Stimulated activated CD8-positive, alpha-beta memory T cell treated with anti-CD3 and anti-CD28 coated beads, Interleukin-7, amount 100 ng/mL, for 4 hours (primary cell): ENCODE measurements around the gene CYP46A1.
"Not testable (repeated sequence)": the region's sequence is repeated elsewhere in the genome, so short reads cannot be mapped to it uniquely, and the experiment has no call there.

Experiments used
- DNase-seq, 2 donors: peaks; one replicate each; pipeline ENCODE4 v3.0.0-alpha.2; 2020; ENCODE audit warnings: low read depth in 2 of 2

The CYP46A1 gene

DNA sequence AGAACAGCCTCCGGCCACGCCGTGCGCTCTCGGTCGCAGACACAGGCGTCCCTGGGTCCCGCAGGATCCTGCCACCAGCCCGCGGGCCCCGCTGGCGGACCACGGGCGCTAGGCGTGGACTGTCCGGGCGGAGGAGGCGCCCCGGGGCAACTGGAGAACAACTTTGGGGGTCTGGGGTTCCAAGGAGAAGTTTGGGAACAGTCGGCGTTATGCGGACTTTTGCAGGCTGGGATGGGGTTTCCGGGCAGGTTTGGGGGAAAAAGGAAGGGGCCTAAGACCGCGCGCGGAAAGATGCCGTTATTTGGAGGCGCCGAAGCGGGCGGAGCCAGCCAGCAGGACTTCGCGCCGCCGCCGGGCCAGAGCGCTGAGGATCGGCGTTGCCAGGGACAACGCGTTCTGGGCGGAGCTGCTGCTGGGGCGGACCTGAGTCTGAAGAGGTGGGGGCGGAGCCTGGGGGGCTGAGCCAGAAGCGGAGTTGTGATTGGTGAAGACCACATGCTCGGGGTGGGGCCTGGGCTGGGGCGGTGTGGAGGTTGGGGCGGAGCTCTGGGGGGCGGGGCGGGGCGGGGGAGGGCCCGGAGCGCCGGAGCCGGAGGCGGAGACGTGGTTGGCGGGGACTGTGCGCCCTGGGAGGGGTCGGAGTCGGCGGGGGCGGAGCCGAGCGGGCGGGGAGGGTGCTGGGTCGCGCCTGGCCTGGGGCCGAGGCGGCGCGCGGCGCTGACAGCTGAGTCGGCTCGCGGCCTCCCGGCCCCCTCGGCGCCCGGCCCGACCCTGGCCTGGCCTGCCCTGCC lies at the start of gene CYP46A1:
Gene CYP46A1, plus strand, starts transcription at position 680 of the 791 bp plus-strand sequence. CDS start 120 bp downstream, outside the sequence.
- peak; percentile 98 to 99 for DNase-seq

DNA sequence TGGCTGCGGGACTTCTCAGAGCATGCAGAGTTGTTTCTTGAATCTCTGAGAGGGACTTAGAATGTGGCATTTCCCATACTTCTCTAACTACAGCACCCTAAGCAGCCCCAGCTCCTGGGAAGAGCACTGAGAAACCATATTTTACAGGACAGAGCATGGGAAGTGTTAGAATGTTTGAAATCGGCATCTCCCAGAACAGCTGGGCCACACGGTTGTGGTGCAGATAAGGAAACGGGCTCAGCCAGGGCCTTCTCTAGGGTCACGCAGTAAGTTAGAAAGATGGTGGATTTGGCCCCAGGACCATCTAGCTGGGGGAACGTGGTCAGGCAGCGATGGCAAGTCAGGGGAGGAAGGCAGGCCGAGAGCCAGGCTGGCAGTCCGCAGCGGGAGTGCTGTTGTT lies 49.7 kb upstream of the CYP46A1 start:
- DNase-seq = no peak

DNA sequence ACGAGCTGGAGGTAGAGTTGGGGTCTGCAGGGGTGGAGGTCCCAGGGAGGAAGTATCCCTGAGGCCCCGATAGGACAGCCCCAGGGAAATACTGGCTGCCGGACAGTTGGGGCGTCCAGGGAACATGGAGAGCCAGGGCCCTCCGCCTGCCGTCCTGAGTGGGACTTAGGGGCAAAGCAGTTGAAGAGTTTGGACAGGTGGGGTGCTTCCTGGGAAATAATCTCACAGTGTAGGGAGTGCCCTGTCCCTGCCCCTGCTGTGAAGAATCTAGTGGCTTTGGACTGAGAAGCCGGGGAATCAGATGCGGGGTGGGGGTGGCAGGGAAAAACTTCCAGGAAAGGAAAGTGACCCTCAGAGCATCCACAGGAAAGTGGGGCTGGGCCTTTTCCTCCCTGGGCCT lies 49.0 kb upstream of the CYP46A1 start:
- DNase-seq = no peak

GRCh38 chr14:99636487-99636886 lies 47.6 kb upstream of the CYP46A1 start:
- no peak for DNase-seq

- DNase-seq = no peak
These were observed 46.5 kb upstream of the CYP46A1 start for GRCh38 chr14:99637624-99638023.

DNA sequence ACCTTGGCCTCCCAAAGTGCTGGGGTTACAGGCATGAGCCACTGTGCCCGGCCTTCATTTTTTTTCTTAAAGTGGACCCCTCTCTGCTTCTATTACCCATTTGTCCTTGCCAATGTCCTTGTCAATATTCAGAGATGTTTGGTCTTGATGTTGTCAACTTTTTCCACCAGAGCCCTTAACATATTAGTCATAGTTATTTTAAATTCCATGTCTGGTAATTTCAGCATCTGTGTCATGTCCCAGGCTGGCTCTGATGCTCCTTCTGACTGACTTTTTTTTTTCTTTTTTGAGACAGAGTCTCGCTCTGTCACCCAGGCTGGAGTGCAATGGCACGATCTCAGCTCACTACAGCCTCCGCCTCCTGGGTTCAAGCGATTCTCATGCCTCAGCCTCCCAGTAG lies 41.3 kb upstream of the CYP46A1 start:
- DNase-seq = not testable (repeated sequence)

- DNase-seq = no peak
These were observed 40.8 kb upstream of the CYP46A1 start for GRCh38 chr14:99643343-99643742.

- DNase-seq = no peak
These were observed 40.0 kb upstream of the CYP46A1 start for GRCh38 chr14:99644035-99644587.

GRCh38 chr14:99644723-99645544 lies 39.2 kb upstream of the CYP46A1 start, which contains the start of gene HHIPL1:
Gene HHIPL1, plus strand, starts transcription at chr14:99645129. Its CDS starts 79 bp downstream, at chr14:99645208.
- DNase-seq = no peak

DNA sequence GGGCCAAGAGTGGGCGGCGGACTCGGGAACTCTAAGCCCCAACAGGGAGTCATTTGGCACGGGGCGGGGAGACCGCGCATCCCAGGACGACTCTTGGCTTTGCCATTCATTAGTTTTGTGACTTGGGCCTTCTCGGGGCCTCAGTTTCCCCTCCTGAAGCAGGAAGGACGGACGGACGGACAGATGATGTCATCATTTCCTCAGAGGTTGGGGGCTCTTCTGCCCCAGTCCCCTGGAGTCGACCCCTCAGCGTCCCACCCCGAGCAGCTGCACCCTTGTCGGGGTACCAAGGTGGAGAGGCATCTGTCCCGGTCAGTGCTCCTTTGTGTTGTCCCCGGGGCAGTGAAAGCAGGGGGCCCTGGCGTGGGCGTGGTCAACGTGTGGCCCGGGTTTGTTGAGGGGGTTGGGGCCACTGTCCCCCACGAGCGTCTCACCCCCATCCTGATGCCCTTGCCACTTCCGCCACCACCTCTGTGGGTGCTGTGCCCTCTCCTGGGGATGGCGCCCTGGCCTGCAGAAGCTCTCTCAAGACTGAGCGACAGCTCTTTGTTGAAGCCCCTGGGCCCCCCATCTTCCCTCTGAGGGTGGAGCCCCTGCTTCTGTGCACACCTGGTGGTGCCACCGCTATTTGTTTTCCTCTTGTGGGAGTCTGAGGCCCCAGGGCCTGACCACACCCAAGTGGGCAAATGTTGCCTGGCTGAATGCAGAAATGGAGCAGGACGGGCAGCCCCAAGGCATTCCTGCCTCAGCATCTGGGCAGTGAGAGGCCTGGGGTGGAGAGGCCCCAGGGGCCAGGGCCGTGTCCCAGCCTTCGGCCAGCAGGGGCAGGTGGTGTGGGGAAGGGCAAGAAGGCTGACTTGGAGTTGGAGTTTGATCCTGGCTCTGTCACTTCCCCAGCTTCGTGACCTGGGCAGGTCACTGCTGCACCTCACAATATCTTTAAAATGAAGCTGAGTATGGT lies 38.3 kb upstream of the CYP46A1 start:
- no peak for DNase-seq

GRCh38 chr14:99647411-99647810 lies 36.7 kb upstream of the CYP46A1 start:
- no peak for DNase-seq

DNA sequence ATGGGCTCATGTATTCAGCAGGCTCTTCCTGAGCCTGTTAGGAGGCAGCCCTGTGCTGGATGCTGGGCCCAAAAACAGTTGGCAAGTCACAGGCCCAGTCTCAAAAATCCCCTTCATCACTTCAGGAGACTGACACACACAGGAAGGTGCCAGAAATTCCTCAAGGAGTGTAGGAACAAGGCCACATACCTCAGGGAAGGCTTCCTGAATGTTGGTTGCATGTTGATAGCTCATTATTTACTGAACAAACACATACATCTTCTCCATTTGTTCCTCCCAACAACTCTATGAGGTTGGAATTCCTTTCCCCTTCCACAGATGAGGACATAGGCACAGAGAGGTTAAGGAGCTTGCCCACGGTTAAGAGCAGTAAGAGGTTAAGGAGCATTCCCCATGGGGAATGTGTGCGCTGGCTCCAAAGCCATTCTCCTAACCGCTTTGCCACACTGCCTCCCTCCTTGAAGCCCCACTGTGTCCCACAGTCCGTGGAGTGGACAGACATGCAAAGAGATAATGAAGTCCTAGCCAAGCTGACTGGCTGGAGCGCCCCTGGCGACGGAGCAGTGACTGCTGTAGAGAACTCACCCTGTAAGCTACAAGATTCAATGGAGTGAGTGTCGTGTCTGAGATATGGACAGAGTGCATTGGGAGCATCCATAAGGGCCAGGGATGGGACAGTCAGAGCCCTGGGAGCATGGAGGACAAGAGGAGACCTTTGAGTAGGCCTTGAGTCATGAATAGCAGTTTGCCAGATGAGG lies 35.9 kb upstream of the CYP46A1 start:
- DNase-seq = no peak

DNA sequence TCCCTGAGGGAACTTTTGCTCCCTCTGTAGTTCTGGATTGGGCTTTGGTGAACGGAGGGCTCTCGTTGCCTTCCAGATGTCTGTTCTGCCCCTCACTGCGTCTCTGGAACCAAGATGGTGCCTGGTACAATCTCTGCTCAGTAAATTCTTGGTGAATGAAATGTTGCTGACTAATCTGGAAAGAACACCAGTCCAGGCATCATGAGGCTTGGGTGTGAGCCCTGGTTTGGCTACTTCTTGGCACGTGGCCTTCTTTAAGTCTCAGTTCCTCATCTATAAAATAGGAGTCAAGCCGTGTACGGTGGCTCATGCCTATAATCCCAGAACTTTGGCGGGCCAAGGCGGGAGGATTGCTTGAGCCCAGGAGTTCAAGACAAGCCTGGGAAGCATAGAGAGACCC lies 34.9 kb upstream of the CYP46A1 start:
- DNase-seq = no peak

GRCh38 chr14:99649643-99650042 lies 34.5 kb upstream of the CYP46A1 start:
- no peak for DNase-seq

DNA sequence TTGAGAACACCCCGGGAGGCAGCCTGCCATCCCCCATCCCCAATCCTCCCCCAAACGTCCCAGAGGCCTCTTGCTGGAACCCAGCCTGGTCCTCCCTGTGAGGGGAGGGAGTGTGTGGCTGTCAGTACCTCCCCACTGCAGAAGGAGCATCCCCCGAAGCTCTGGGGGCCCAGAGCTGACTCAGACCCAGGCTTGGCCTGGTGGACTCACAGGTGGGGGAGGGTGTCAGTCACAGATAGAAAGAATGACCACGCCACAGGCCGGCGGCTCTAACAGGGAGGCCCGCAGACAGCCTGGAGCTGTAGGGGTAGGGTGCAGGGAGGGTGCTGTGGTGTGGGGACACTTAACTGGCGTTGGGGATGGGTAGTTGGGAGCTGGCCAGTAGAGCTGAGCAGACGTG lies 33.9 kb upstream of the CYP46A1 start:
- DNase-seq = no peak

GRCh38 chr14:99651953-99652746 lies 31.9 kb upstream of the CYP46A1 start:
- no peak for DNase-seq

- DNase-seq = no peak
These were observed 29.7 kb upstream of the CYP46A1 start for GRCh38 chr14:99654235-99654985.

DNA sequence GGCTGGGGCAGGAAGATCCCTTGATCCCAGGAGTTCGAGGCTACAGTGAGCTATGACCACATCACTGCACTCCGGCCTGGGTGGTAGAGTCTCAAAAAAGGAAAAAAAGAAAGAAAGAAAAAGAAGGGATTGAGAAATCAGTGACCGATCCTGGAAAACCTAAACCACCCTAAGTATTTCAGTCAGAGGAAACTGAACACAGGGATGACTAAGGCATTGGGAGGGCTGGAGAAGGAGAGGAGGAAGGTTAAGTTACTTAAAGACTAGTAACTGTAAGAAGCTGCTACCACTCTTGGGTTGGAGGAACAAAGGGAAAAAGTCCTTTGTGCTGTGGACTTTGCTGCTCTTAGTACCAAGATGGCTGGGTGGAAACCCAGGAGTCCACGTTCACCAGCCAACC lies 28.6 kb upstream of the CYP46A1 start:
- no peak for DNase-seq

DNA sequence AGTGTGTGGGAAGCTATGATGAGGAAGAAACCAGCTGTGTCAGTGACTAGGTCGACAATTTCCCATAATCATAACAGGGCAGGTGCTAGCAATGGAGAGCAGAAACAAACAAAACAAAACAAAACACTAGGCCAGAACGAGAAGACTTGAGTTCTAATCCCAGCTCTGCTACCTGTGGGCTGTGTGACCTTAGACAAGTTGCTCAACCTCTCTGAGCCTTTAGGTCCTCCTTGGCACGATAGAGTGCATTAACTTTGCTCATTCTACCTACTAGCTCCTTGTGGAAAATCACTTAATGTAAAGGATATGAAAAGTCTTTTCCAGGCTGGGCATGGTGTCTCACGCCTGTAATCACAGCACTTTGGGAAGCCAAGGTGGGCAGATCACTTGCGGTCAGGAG lies 27.9 kb upstream of the CYP46A1 start:
- no peak for DNase-seq
